HFFc6 (cell line): ENCODE results near the gene THAP3. TPM values are rescaled to one million over a fixed set of nuclear protein-coding genes. Genes with fewer than 3 reads are reported as not detected.

ENCODE experiments used
- DNase-seq: peaks from one replicate; pipeline ENCODE4 v3.0.0-alpha.2; 2018
- H3K27ac Mint-ChIP-seq: 2 replicates; pipeline ENCODE4 v1.8.0; 2020; ENCODE audit warnings: mild to moderate bottlenecking, mixed read lengths
- H3K27me3 Mint-ChIP-seq: 2 replicates; pipeline ENCODE4 v1.8.0; 2021; ENCODE audit warnings: mild to moderate bottlenecking, moderate library complexity, mixed read lengths; ENCODE audit not compliant: insufficient read depth
- H3K36me3 Mint-ChIP-seq: 2 replicates; pipeline ENCODE4 v1.8.0; 2021; ENCODE audit warnings: low read depth, mixed read lengths
- H3K4me1 Mint-ChIP-seq: 2 replicates; pipeline ENCODE4 v1.8.0; 2020; ENCODE audit warnings: low read depth, mixed read lengths
- H3K4me3 Mint-ChIP-seq: 2 replicates; pipeline ENCODE4 v1.8.0; 2020; ENCODE audit warnings: mild to moderate bottlenecking, moderate library complexity, mixed read lengths
- H3K9me3 Mint-ChIP-seq: 2 replicates; pipeline ENCODE4 v1.8.0; 2020; ENCODE audit warnings: mild to moderate bottlenecking, mixed read lengths
- long read RNA-seq: library from polyadenylated mRNA; unstranded; transcript quantifications from one replicate; pipeline ENCODE4 v2.0.0, GENCODE V29; 2019
- total RNA-seq, 6 experiments: library from RNA; stranded (reverse); fragmentation: NEBNext Ultra II Directional; extraction: Animal tissue kit (Norgen Biotek cat#: 25700); gene quantifications; 2 replicates in 1 of 6; 3 replicates in 5 of 6; pipeline ENCODE4 v1.2.3, GENCODE V29; 2021
- TF ChIP-seq, protein P1 (sequence below): fragments of 200-600 bp; sonication (generic); IDR thresholded peaks from 2 replicates; pipeline ENCODE4 v1.5.0; 2021; ENCODE audit warnings: antibody characterized with exemption, mild to moderate bottlenecking

Gene THAP3, protein sequence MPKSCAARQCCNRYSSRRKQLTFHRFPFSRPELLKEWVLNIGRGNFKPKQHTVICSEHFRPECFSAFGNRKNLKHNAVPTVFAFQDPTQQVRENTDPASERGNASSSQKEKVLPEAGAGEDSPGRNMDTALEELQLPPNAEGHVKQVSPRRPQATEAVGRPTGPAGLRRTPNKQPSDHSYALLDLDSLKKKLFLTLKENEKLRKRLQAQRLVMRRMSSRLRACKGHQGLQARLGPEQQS
- 10 to 100 TPM; 12.9 to 18.2 (median 16.2) TPM for total RNA-seq
- long read RNA-seq, partial matches to known transcripts: 25 of 34 reads
- long read RNA-seq, other reads (novel, unspliced or antisense): 2 of 34 reads

DNA sequence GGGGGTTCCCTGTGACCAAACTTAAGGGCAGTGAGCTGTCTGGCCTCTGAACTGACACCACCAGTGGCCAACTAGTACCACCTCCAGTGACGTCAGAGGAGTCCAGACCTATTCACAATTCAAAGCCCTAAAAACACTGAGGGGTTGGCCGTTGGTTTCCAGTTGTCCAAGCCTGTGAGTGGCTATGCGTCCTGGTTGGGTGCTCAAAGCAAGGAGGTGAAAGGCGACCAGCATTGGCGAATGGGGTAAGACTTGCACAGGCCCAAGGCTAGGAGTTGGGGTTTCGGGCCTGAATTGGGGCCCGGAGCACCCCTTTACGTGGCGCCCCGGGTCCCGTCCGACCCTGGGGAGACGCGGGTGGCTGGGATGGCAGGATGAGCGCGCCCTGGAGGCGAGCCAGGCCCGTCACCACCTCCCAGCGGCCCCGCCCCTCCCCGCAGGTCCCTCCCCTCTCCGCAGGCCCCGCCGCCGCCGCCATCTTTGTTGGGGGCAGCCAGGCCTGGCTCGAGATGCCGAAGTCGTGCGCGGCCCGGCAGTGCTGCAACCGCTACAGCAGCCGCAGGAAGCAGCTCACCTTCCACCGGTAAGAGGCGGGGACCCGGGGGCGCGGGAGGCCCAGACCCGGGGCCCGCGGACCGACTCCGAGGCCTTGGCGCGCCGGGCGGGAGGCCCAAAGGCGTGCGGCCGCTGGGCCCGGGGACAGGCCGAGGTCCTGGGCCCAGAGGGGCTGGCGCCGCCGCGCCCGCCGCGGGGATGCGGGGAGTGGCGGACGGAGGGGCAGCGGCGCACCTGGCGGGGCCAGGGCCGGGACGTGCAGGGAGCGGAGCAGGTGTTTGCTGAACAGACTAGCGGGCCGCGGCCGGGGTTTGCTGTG lies at the start of gene THAP3:
THAP3 (plus strand) TSS at position 159 of the 874 bp plus-strand sequence; CDS start at position 510, 351 bp downstream.
- TF ChIP-seq, protein P1, sequence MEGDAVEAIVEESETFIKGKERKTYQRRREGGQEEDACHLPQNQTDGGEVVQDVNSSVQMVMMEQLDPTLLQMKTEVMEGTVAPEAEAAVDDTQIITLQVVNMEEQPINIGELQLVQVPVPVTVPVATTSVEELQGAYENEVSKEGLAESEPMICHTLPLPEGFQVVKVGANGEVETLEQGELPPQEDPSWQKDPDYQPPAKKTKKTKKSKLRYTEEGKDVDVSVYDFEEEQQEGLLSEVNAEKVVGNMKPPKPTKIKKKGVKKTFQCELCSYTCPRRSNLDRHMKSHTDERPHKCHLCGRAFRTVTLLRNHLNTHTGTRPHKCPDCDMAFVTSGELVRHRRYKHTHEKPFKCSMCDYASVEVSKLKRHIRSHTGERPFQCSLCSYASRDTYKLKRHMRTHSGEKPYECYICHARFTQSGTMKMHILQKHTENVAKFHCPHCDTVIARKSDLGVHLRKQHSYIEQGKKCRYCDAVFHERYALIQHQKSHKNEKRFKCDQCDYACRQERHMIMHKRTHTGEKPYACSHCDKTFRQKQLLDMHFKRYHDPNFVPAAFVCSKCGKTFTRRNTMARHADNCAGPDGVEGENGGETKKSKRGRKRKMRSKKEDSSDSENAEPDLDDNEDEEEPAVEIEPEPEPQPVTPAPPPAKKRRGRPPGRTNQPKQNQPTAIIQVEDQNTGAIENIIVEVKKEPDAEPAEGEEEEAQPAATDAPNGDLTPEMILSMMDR: no peak; the same call in 1 of the 2 replicates
- no peaks in the 10 kb centered on the region for H3K9me3 Mint-ChIP-seq
- H3K27me3 Mint-ChIP-seq: peaks cover 8% of the 10 kb centered on the region
- peaks cover 41% of the 10 kb centered on the region for H3K4me1 Mint-ChIP-seq
- peaks cover 45% of the 10 kb centered on the region for H3K36me3 Mint-ChIP-seq
- H3K27ac Mint-ChIP-seq: peak within 1 kb of the TSS; percentile 86
- peak; percentile 78 for DNase-seq
- H3K4me3 Mint-ChIP-seq: peak within 1 kb of the TSS; percentile 95

DNA sequence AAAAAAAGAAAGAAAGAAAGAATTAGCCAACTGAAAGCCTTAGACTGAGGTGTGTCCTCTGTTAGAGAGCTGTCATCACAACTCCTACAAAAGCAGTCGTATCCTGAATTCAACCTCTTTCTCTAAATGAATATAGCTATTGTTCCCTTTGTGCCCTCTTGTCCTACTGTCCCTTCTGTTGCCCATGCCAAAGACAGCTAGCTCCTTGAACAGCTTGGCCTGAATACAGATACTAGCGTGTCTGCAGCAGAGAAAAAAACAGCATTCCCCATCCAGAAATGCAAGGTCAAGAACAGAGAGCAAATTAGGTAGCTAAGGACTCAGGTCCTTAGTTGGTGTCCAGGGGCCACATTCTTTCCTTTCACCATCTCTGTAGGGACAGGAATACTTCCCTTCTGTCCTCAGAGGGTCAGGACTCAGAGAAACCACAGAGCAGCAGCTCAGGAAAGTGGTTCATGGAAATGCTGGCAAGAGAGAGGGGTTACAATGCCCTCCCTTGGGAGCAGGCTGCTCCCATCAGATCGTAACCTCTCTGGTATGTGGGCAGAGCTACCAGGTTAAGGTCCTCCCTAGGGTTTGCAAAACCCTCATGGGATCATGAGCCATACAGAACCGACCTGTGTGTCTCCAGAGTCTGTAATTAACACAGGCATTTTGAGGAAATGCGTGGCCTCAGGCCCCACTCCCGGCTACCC lies 46.7 kb upstream of the THAP3 start:
- Mint-ChIP-seq H3K4me3 (no peak overlapping the region), H3K36me3 (no peaks in the 10 kb centered on the region; the same call in 1 of the 2 replicates), H3K27me3 (peaks cover 6% of the 10 kb centered on the region), H3K4me1 (peaks cover 28% of the 10 kb centered on the region), H3K9me3 (no peaks in the 10 kb centered on the region), H3K27ac (no peak overlapping the region)
- TF ChIP-seq, protein P1: no peak
- no peak for DNase-seq

DNA sequence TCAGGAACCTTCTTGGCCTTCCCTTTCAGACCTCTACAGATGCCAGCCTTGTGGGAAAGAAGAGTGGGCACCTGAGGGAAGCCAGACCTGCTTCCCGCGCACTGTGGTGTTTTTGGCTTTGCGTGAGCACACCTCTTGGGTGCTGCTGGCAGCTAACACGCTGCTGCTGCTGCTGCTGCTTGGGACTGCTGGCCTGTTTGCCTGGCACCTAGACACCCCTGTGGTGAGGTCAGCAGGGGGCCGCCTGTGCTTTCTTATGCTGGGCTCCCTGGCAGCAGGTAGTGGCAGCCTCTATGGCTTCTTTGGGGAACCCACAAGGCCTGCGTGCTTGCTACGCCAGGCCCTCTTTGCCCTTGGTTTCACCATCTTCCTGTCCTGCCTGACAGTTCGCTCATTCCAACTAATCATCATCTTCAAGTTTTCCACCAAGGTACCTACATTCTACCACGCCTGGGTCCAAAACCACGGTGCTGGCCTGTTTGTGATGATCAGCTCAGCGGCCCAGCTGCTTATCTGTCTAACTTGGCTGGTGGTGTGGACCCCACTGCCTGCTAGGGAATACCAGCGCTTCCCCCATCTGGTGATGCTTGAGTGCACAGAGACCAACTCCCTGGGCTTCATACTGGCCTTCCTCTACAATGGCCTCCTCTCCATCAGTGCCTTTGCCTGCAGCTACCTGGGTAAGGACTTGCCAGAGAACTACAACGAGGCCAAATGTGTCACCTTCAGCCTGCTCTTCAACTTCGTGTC lies 45.9 kb upstream of the THAP3 start:
- no peak for DNase-seq
- peaks cover 5% of the 10 kb centered on the region for H3K27me3 Mint-ChIP-seq
- peaks cover 28% of the 10 kb centered on the region for H3K4me1 Mint-ChIP-seq
- no peaks in the 10 kb centered on the region; the same call in 1 of the 2 replicates for H3K36me3 Mint-ChIP-seq
- peak overlapping the region; percentile 93 for H3K27ac Mint-ChIP-seq
- TF ChIP-seq, protein P1: no peak
- H3K4me3 Mint-ChIP-seq: peak overlapping the region; percentile 97
- H3K9me3 Mint-ChIP-seq: no peaks in the 10 kb centered on the region

DNA sequence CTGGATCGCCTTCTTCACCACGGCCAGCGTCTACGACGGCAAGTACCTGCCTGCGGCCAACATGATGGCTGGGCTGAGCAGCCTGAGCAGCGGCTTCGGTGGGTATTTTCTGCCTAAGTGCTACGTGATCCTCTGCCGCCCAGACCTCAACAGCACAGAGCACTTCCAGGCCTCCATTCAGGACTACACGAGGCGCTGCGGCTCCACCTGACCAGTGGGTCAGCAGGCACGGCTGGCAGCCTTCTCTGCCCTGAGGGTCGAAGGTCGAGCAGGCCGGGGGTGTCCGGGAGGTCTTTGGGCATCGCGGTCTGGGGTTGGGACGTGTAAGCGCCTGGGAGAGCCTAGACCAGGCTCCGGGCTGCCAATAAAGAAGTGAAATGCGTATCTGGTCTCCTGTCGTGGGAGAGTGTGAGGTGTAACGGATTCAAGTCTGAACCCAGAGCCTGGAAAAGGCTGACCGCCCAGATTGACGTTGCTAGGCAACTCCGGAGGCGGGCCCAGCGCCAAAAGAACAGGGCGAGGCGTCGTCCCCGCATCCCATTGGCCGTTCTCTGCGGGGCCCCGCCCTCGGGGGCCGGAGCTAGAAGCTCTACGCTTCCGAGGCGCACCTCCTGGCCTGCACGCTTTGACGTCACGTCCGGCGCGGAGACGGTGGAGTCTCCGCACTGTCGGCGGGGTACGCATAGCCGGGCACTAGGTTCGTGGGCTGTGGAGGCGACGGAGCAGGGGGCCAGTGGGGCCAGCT lies 45.1 kb upstream of the THAP3 start, which contains the start of gene ZBTB48:
ZBTB48 (plus strand) TSS at position 621 of the 745 bp plus-strand sequence. CDS start 616 bp downstream, outside the sequence.
- peak within 1 kb of the TSS; percentile 97 for H3K4me3 Mint-ChIP-seq
- H3K27ac Mint-ChIP-seq: peak within 1 kb of the TSS; percentile 93
- DNase-seq: peak; percentile 96
- H3K4me1 Mint-ChIP-seq: peaks cover 28% of the 10 kb centered on the region
- TF ChIP-seq, protein P1: no peak
- H3K36me3 Mint-ChIP-seq: no peaks in the 10 kb centered on the region; the same call in 1 of the 2 replicates
- peaks cover 4% of the 10 kb centered on the region for H3K27me3 Mint-ChIP-seq
- no peaks in the 10 kb centered on the region for H3K9me3 Mint-ChIP-seq
